ENCODE data around the gene LAGE3. TPM values are rescaled to one million over a fixed set of nuclear protein-coding genes. Genes with fewer than 3 reads are reported as not detected.
"Not testable (repeated sequence)": the region's sequence is repeated elsewhere in the genome, so short reads cannot be mapped to it uniquely, and the experiment has no call there.

Gene LAGE3
- total and polyA plus RNA-seq, 9 donors: 2.7 to 39.3 (median 22.9) TPM

DNA sequence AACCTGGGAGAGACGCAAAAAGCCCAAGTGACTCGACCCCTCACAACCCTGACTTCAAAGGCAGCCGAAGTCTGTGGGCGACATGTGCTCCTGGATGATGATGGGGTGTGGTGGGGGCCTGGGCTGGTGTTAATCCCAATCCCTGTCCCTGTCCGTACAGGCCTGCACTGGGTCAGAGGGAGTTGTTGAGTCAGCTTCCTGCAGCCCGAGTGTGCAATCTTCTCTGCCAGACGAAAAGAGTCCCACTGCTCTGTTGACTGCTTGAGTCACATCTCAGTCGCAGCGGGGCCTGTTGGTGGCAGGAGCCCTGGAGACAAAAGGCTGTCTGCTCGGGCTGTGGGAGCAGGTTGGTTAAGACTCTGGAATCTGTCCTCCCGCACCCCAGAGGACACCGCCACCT lies 26.7 kb upstream of the LAGE3 start:
- no peak overlapping the region for H3K27ac ChIP-seq
- H3K9me3 ChIP-seq: no peaks in the 10 kb centered on the region
- no peaks in the 10 kb centered on the region for H3K27me3 ChIP-seq
- no peaks in the 10 kb centered on the region for H3K4me1 ChIP-seq (ENCODE audit: insufficient read depth)
- no peak for DNase-seq
- no peaks in the 10 kb centered on the region for H3K36me3 ChIP-seq
- TF ChIP-seq POLR2A (IDR thresholded peaks at IDR 0.05) (no peak), EP300 (IDR thresholded peaks at IDR 0.05) (no peak)
- TF ChIP-seq, protein P1, sequence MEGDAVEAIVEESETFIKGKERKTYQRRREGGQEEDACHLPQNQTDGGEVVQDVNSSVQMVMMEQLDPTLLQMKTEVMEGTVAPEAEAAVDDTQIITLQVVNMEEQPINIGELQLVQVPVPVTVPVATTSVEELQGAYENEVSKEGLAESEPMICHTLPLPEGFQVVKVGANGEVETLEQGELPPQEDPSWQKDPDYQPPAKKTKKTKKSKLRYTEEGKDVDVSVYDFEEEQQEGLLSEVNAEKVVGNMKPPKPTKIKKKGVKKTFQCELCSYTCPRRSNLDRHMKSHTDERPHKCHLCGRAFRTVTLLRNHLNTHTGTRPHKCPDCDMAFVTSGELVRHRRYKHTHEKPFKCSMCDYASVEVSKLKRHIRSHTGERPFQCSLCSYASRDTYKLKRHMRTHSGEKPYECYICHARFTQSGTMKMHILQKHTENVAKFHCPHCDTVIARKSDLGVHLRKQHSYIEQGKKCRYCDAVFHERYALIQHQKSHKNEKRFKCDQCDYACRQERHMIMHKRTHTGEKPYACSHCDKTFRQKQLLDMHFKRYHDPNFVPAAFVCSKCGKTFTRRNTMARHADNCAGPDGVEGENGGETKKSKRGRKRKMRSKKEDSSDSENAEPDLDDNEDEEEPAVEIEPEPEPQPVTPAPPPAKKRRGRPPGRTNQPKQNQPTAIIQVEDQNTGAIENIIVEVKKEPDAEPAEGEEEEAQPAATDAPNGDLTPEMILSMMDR (IDR thresholded peaks at IDR 0.05): no peak
- intact Hi-C loops (cut with DNase I): no loop called here
- WGBS, 3 donors: 73 to 87% (median 80%) methylated on average over 12 of the region's 12 CpGs
- H3K4me3 ChIP-seq: no peak overlapping the region

DNA sequence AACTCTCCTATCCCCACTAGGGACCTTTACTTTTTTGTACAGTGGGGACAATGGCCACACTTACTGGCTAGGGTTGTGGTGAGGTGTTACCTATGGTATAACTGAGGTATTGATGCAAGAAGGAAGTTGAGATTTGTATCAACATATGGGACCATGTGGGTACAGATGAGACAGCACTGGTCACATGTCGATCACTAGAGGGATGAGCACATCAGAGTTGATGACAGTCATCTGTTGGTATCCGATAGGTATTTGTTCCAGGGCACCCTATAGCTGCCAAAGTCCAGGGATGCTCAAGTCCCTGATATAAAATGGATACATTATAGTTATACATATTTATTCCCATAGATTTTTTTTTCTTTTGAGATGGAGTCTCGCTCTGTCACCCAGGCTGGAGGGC lies 23.9 kb upstream of the LAGE3 start:
- H3K27me3 ChIP-seq: no peaks in the 10 kb centered on the region
- H3K4me3 ChIP-seq: no peak overlapping the region
- H3K36me3 ChIP-seq: no peaks in the 10 kb centered on the region
- no peaks in the 10 kb centered on the region for H3K4me1 ChIP-seq (ENCODE audit: insufficient read depth)
- DNase-seq: no peak
- no peaks in the 10 kb centered on the region for H3K9me3 ChIP-seq
- no peak overlapping the region for H3K27ac ChIP-seq
- WGBS, 3 donors: 81 to 85% (median 81%) methylated on average over 3 of the region's 3 CpGs
- TF ChIP-seq EP300 (IDR thresholded peaks at IDR 0.05): no peak
- TF ChIP-seq, protein P1 (IDR thresholded peaks at IDR 0.05): no peak
- intact Hi-C loops (cut with DNase I): no loop called here

DNA sequence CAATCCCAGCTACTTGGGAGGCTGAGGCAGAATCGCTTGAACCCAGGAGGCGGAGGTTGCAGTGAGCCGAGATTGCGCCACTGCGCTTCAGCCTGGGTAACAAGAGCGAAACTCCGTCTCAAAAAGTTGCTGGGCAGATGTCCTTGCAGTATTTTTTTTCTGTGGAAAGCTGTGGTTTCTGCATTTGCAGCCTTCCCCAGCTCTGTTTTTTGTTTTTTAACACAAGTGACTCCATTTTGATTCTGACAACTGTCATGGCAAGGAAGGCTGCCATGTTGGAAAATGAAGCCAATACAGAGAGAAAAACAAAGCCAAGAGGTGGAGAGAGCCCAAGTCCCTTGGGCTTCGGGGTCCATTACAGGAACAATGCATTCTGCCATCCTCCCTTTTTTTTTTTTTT lies 23.0 kb upstream of the LAGE3 start:
- DNase-seq: no peak
- intact Hi-C loops (cut with DNase I): no loop called here

DNA sequence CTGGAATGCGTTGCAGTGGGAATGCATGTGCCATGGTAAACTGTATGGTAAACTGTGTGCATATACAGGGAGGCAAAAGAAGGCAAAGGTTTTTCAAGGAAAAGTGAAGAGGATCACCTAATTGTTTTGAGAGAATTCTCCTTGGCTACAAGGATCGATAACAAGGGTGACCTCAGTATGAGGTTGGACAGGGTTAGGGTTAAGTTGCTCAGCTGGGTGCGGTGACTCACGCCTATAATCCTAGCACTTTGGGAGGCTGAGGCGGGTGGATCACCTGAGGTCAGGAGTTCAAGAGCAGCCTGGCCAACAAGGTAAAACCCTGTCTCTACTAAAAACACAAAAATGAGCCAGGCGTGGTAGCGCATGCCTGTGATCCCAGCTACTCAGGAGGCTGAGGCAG lies 22.3 kb upstream of the LAGE3 start:
- H3K27me3 ChIP-seq; intact Hi-C loops (cut with DNase I); H3K36me3 ChIP-seq; DNase-seq; H3K4me1 ChIP-seq (ENCODE audit: insufficient read depth); H3K4me3 ChIP-seq; H3K27ac ChIP-seq; H3K9me3 ChIP-seq: not testable (repeated sequence)
- WGBS, 3 donors: 85 to 92% (median 89%) methylated on average over 7 of the region's 7 CpGs

More for the DNA sequence above, 23.0 kb upstream of the LAGE3 start:
- no peak for TF ChIP-seq POLR2A (IDR thresholded peaks at IDR 0.05)
- no peak for TF ChIP-seq EP300 (IDR thresholded peaks at IDR 0.05)
- TF ChIP-seq, protein P1 (IDR thresholded peaks at IDR 0.05): no peak
- no peaks in the 10 kb centered on the region for H3K27me3 ChIP-seq
- 77 to 91% (median 86%) methylated on average over 8 of the region's 8 CpGs for WGBS, 3 donors
- no peaks in the 10 kb centered on the region for H3K36me3 ChIP-seq
- no peak overlapping the region for H3K27ac ChIP-seq
- no peaks in the 10 kb centered on the region for H3K4me1 ChIP-seq (ENCODE audit: insufficient read depth)
- no peak overlapping the region for H3K4me3 ChIP-seq
- H3K9me3 ChIP-seq: no peaks in the 10 kb centered on the region

DNA sequence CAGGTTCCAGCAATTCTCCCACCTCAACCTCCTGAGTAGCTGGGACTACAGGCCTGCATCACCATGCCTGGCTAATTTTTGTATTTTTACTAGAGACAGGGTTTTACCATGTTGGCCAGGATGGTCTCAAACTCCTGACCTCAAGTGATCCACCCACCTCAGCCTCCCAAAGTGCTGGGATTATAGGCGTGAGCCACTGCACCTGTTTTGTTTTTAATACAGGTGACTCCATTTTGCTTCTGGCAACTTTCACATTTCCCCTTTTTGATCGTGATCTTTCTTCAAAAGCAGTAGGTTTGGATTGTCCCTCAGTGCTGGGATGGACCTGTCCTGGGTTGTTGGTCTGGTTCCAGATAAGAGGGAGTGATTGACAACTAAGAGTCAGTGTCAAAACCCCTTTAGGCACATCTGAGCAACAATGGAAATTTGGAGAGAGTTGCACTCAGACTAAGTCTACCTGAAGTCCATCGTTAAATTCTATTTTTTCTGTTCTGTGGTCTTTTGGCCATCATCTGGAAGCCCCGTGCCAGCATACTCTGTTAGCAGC lies 17.6 kb upstream of the LAGE3 start:
- DNase-seq; H3K9me3 ChIP-seq; H3K4me3 ChIP-seq; H3K27ac ChIP-seq; H3K36me3 ChIP-seq; H3K4me1 ChIP-seq (ENCODE audit: insufficient read depth); H3K27me3 ChIP-seq; intact Hi-C loops (cut with DNase I): not testable (repeated sequence)
- WGBS, 3 donors: 61 to 76% (median 76%) methylated on average over 4 of the region's 4 CpGs

Measured in ovary (tissue), 9 donors.